WTC11 (cell line): ENCODE measurements around the gene SPATS2. TPM values are rescaled to one million over a fixed set of nuclear protein-coding genes. Genes with fewer than 3 reads are reported as not detected.

ENCODE experiments used
- ATAC-seq: fragments of 200-7000 bp; cut with Tn5 transposase; 2 replicates; pipeline ENCODE4 v1.10.0; 2021; ENCODE audit warnings: mild to moderate bottlenecking, moderate library complexity
- CTCF ChIA-PET: fragments of 300-600 bp; sonication (Branson Sonifier 250); formaldehyde crosslinking; loops from one replicate; lab custom pipeline; 2021; ENCODE audit warnings: antibody characterized with exemption; lab: Charles Lee
- POLR2A ChIA-PET: fragments of 350-600 bp; sonication (Branson Sonifier 250); formaldehyde crosslinking; loops from one replicate; lab custom pipeline; 2021; ENCODE audit warnings: antibody characterized with exemption; lab: Charles Lee
- DNase-seq: peaks from one replicate; pipeline ENCODE4 v3.0.0; 2021; ENCODE audit warnings: low spot score
- H3K27ac Mint-ChIP-seq: 2 replicates; pipeline ENCODE4 v1.8.0; 2021; ENCODE audit warnings: mixed read lengths
- H3K27me3 Mint-ChIP-seq: 2 replicates; pipeline ENCODE4 v1.8.0; 2021; ENCODE audit warnings: low read depth, mild to moderate bottlenecking, moderate library complexity, mixed read lengths
- H3K36me3 Mint-ChIP-seq: 2 replicates; pipeline ENCODE4 v1.8.0; 2021; ENCODE audit warnings: mixed read lengths
- H3K4me1 Mint-ChIP-seq: 2 replicates; pipeline ENCODE4 v1.8.0; 2022; ENCODE audit warnings: mixed read lengths
- H3K4me3 Mint-ChIP-seq: 2 replicates; pipeline ENCODE4 v1.8.0; 2021; ENCODE audit warnings: mild to moderate bottlenecking, moderate library complexity, mixed read lengths
- H3K9me3 Mint-ChIP-seq: 2 replicates; pipeline ENCODE4 v1.8.0; 2021; ENCODE audit warnings: mixed read lengths
- CDX4 ChIP-seq: fragments of 250-450 bp; sonication (Bioruptor Pico); IDR thresholded peaks from 2 replicates; pipeline ENCODE4 v1.9.0; 2021; ENCODE audit warnings: moderate library complexity, mild to moderate bottlenecking, inconsistent platforms, borderline replicate concordance
- CREB1 ChIP-seq: sonication (generic); formaldehyde crosslinking; IDR thresholded peaks from 2 replicates; pipeline ENCODE4 v1.8.0; 2023; ENCODE audit warnings: mild to moderate bottlenecking, missing genetic modification reagents
- E2F1 ChIP-seq: sonication (generic); formaldehyde crosslinking; IDR thresholded peaks from 2 replicates; pipeline ENCODE4 v1.8.0; 2022; ENCODE audit warnings: mild to moderate bottlenecking, missing genetic modification reagents
- ETV6 ChIP-seq: sonication (generic); formaldehyde crosslinking; IDR thresholded peaks from 2 replicates; pipeline ENCODE4 v1.8.1; 2022; ENCODE audit warnings: mild to moderate bottlenecking, missing genetic modification reagents
- FOXK1 ChIP-seq: sonication (generic); formaldehyde crosslinking; IDR thresholded peaks from 2 replicates; pipeline ENCODE4 v1.8.0; 2022; ENCODE audit warnings: mild to moderate bottlenecking, moderate library complexity, missing genetic modification reagents
- IRF1 ChIP-seq: sonication (generic); formaldehyde crosslinking; IDR thresholded peaks from 2 replicates; pipeline ENCODE4 v1.8.0; 2023; ENCODE audit warnings: missing genetic modification reagents
- JAZF1 ChIP-seq: fragments of 250-450 bp; sonication (Bioruptor Pico); IDR thresholded peaks from 2 replicates; pipeline ENCODE4 v1.9.0; 2021; ENCODE audit warnings: moderate library complexity, mild to moderate bottlenecking, inconsistent platforms
- MAX ChIP-seq: sonication (generic); formaldehyde crosslinking; IDR thresholded peaks from 2 replicates; pipeline ENCODE4 v1.8.0; 2022; ENCODE audit warnings: mild to moderate bottlenecking, missing genetic modification reagents
- MYBL2 ChIP-seq: sonication (generic); formaldehyde crosslinking; IDR thresholded peaks from 2 replicates; pipeline ENCODE4 v1.8.1; 2023; ENCODE audit warnings: mild to moderate bottlenecking, moderate library complexity, missing genetic modification reagents
- NFYB ChIP-seq: sonication (generic); formaldehyde crosslinking; conservative IDR thresholded peaks from 2 replicates; pipeline ENCODE4 v1.8.0; 2022; ENCODE audit warnings: low read depth, missing genetic modification reagents
- NR1H2 ChIP-seq: sonication (generic); formaldehyde crosslinking; IDR thresholded peaks from 2 replicates; pipeline ENCODE4 v1.9.0; 2021; ENCODE audit warnings: mild to moderate bottlenecking, moderate library complexity, missing genetic modification reagents
- PRRX2 ChIP-seq: fragments of 250-450 bp; sonication (Bioruptor Pico); IDR thresholded peaks from 2 replicates; pipeline ENCODE4 v1.8.0; 2021; ENCODE audit warnings: mild to moderate bottlenecking
- RELA ChIP-seq: sonication (generic); formaldehyde crosslinking; IDR thresholded peaks from 2 replicates; pipeline ENCODE4 v1.8.1; 2022; ENCODE audit warnings: missing genetic modification reagents, mild to moderate bottlenecking, borderline replicate concordance
- RORB ChIP-seq: fragments of 250-450 bp; sonication (Bioruptor Pico); IDR thresholded peaks from 2 replicates; pipeline ENCODE4 v1.9.0; 2021; ENCODE audit warnings: mild to moderate bottlenecking
- SMAD3 ChIP-seq: sonication (generic); formaldehyde crosslinking; IDR thresholded peaks from 2 replicates; pipeline ENCODE4 v1.8.0; 2022; ENCODE audit warnings: missing genetic modification reagents, mild to moderate bottlenecking, borderline replicate concordance
- SMAD4 ChIP-seq: sonication (generic); formaldehyde crosslinking; IDR thresholded peaks from 2 replicates; pipeline ENCODE4 v1.8.0; 2022; ENCODE audit warnings: mild to moderate bottlenecking, missing genetic modification reagents
- TEAD4 ChIP-seq: sonication (generic); formaldehyde crosslinking; IDR thresholded peaks from 2 replicates; pipeline ENCODE4 v1.8.0; 2022; ENCODE audit warnings: mild to moderate bottlenecking, missing genetic modification reagents
- ZBTB21 ChIP-seq: sonication (generic); formaldehyde crosslinking; IDR thresholded peaks from 2 replicates; pipeline ENCODE4 v1.8.1; 2023; ENCODE audit warnings: mild to moderate bottlenecking, missing genetic modification reagents, borderline replicate concordance
- ZNF425 ChIP-seq: fragments of 250-450 bp; sonication (Bioruptor Pico); conservative IDR thresholded peaks from 2 replicates; pipeline ENCODE4 v1.9.0; 2021; ENCODE audit warnings: mild to moderate bottlenecking
- total RNA-seq: library from RNA; stranded (reverse); gene quantifications from 3 replicates; pipeline ENCODE4 v1.2.3, GENCODE V29; 2021
- TF ChIP-seq, protein P1 (sequence below): fragments of 250-450 bp; sonication (Bioruptor Pico); IDR thresholded peaks from 2 replicates; pipeline ENCODE4 v1.9.0; 2021; ENCODE audit warnings: mild to moderate bottlenecking
- TF ChIP-seq, protein P2 (sequence below): sonication (generic); formaldehyde crosslinking; IDR thresholded peaks from 2 replicates; pipeline ENCODE4 v1.8.1; 2023; ENCODE audit warnings: mild to moderate bottlenecking, missing genetic modification reagents, moderate library complexity
- TF ChIP-seq, protein P3 (sequence below): fragments of 250-450 bp; sonication (Bioruptor Pico); IDR thresholded peaks from 2 replicates; pipeline ENCODE4 v1.9.0; 2021; ENCODE audit warnings: mild to moderate bottlenecking, borderline replicate concordance

SPATS2 gene
- total RNA-seq, 1 experiment from 2014 or later, result 25.9 TPM

GRCh38 chr12:49335955-49336644 is 31.2 kb upstream of the SPATS2 start:
- Mint-ChIP-seq H3K4me1 (peaks cover 59% of the 10 kb centered on the region), H3K4me3 (peak overlapping the region; percentile 70), H3K9me3 (no peaks in the 10 kb centered on the region), H3K36me3 (no peaks in the 10 kb centered on the region; the same call in 1 of the 2 replicates), H3K27ac (no peak overlapping the region), H3K27me3 (peaks cover 97% of the 10 kb centered on the region)
- POLR2A ChIA-PET, result interaction anchor here (1.4 to 2.1 kb wide), 2 partner anchors 13 to 31 kb away, joined by 3 to 8 read pairs; partner anchors contain the start of genes SPATS2 and TROAP
- CTCF ChIA-PET, result interaction anchor here (1.0 to 6.1 kb wide), 10 partner anchors 12 to 339 kb away, joined by 3 to 112 read pairs (median 19); partner anchors contain the start of genes DNAJC22, PRPH, SPATS2 and TROAP
- DNase-seq (no peak), ATAC-seq (no peak)
- no peak for TF ChIP-seq RORB
- no peak for TF ChIP-seq IRF1 (CRISPR knock-in tag)
- TF ChIP-seq ETV6, result no peak
- no peak for TF ChIP-seq TEAD4 (CRISPR knock-in tag)
- no peak for TF ChIP-seq PRRX2 (CRISPR knock-in tag)
- TF ChIP-seq, protein P1, sequence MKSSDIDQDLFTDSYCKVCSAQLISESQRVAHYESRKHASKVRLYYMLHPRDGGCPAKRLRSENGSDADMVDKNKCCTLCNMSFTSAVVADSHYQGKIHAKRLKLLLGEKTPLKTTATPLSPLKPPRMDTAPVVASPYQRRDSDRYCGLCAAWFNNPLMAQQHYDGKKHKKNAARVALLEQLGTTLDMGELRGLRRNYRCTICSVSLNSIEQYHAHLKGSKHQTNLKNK, result no peak
- TF ChIP-seq SMAD3, result no peak
- no peak for TF ChIP-seq CREB1 (CRISPR knock-in tag)
- TF ChIP-seq MYBL2, result peak; percentile 83; the same call in 1 of the 2 replicates
- no peak for TF ChIP-seq ZBTB21 (CRISPR knock-in tag)
- TF ChIP-seq ZNF425 (CRISPR knock-in tag), result no peak
- no peak for TF ChIP-seq NR1H2 (CRISPR knock-in tag)
- TF ChIP-seq NFYB (CRISPR knock-in tag), result no peak
- no peak for TF ChIP-seq RELA (CRISPR knock-in tag)
- TF ChIP-seq MAX (CRISPR knock-in tag), result peak; percentile 85
- no peak for TF ChIP-seq E2F1 (CRISPR knock-in tag)
- TF ChIP-seq FOXK1 (CRISPR knock-in tag), result peak; percentile 52; the same call in 1 of the 2 replicates
- TF ChIP-seq, protein P2, sequence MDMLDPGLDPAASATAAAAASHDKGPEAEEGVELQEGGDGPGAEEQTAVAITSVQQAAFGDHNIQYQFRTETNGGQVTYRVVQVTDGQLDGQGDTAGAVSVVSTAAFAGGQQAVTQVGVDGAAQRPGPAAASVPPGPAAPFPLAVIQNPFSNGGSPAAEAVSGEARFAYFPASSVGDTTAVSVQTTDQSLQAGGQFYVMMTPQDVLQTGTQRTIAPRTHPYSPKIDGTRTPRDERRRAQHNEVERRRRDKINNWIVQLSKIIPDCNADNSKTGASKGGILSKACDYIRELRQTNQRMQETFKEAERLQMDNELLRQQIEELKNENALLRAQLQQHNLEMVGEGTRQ (CRISPR knock-in tag), result peak; percentile 56
- no peak for TF ChIP-seq JAZF1 (CRISPR knock-in tag)
- TF ChIP-seq, protein P3, sequence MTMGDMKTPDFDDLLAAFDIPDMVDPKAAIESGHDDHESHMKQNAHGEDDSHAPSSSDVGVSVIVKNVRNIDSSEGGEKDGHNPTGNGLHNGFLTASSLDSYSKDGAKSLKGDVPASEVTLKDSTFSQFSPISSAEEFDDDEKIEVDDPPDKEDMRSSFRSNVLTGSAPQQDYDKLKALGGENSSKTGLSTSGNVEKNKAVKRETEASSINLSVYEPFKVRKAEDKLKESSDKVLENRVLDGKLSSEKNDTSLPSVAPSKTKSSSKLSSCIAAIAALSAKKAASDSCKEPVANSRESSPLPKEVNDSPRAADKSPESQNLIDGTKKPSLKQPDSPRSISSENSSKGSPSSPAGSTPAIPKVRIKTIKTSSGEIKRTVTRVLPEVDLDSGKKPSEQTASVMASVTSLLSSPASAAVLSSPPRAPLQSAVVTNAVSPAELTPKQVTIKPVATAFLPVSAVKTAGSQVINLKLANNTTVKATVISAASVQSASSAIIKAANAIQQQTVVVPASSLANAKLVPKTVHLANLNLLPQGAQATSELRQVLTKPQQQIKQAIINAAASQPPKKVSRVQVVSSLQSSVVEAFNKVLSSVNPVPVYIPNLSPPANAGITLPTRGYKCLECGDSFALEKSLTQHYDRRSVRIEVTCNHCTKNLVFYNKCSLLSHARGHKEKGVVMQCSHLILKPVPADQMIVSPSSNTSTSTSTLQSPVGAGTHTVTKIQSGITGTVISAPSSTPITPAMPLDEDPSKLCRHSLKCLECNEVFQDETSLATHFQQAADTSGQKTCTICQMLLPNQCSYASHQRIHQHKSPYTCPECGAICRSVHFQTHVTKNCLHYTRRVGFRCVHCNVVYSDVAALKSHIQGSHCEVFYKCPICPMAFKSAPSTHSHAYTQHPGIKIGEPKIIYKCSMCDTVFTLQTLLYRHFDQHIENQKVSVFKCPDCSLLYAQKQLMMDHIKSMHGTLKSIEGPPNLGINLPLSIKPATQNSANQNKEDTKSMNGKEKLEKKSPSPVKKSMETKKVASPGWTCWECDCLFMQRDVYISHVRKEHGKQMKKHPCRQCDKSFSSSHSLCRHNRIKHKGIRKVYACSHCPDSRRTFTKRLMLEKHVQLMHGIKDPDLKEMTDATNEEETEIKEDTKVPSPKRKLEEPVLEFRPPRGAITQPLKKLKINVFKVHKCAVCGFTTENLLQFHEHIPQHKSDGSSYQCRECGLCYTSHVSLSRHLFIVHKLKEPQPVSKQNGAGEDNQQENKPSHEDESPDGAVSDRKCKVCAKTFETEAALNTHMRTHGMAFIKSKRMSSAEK (CRISPR knock-in tag), result no peak
- TF ChIP-seq CDX4 (CRISPR knock-in tag), result no peak
- no peak for TF ChIP-seq SMAD4 (CRISPR knock-in tag)
